Skeletal muscle tissue (tissue), 4 donors: ENCODE data around the gene ALAS1. TPM values are rescaled to one million over a fixed set of nuclear protein-coding genes. Genes with fewer than 3 reads are reported as not detected.
A peak's percentile ranks its signal among the peaks of the same experiment; 100 is the strongest.

Experiments
- H3K27ac ChIP-seq: one replicate; pipeline ENCODE4 v1.7.0; 2013; ENCODE audit warnings: mild to moderate bottlenecking, low read depth, low read length, inconsistent platforms
- H3K27me3 ChIP-seq, 3 donors: one replicate each; pipeline ENCODE4 v1.7.0; 2013; ENCODE audit warnings: low read length in 3 of 3; ENCODE audit not compliant: control insufficient read depth in 3 of 3, insufficient read depth in 3 of 3
- H3K36me3 ChIP-seq, 3 donors: one replicate each; pipeline ENCODE4 v1.7.0; 2013; ENCODE audit warnings: low read length in 3 of 3; ENCODE audit not compliant: control insufficient read depth in 3 of 3, insufficient read depth in 3 of 3
- H3K4me1 ChIP-seq, 3 donors: one replicate each; pipeline ENCODE4 v1.7.0; 2013; ENCODE audit warnings: low read length in 3 of 3, mild to moderate bottlenecking in 3 of 3; ENCODE audit not compliant: control insufficient read depth in 3 of 3, insufficient read depth in 3 of 3
- H3K4me3 ChIP-seq, 3 donors: one replicate each; pipeline ENCODE4 v1.7.0; 2013; ENCODE audit warnings: low read length in 3 of 3
- H3K9ac ChIP-seq, 3 donors: one replicate each; pipeline ENCODE4 v1.7.0; 2013; ENCODE audit warnings: low read length in 3 of 3, mild to moderate bottlenecking in 3 of 3, moderate library complexity in 2 of 3, low read depth in 1 of 3
- H3K9me3 ChIP-seq, 3 donors: one replicate each; pipeline ENCODE4 v1.7.0; 2013; ENCODE audit warnings: low read length in 3 of 3; ENCODE audit not compliant: control insufficient read depth in 3 of 3
- total RNA-seq: library from RNA; depleted of rRNA; stranded (reverse); fragments of >200 nt; gene quantifications from one replicate; pipeline ENCODE4 v1.2.3, GENCODE V29; 2014
- donor health status: Osteomylitis.

ALAS1 gene
- total RNA-seq, 1 donor from 2014 or later: 31.3 TPM

- no peak overlapping the region for H3K4me3 ChIP-seq
- H3K27ac ChIP-seq: no peak overlapping the region
- H3K36me3 ChIP-seq: peaks cover 80 to 91% (median 86%) of the 10 kb centered on the region in 3 donors
Observed at GRCh38 chr3:52210037-52210436, 12.1 kb downstream of the ALAS1 start.

DNA sequence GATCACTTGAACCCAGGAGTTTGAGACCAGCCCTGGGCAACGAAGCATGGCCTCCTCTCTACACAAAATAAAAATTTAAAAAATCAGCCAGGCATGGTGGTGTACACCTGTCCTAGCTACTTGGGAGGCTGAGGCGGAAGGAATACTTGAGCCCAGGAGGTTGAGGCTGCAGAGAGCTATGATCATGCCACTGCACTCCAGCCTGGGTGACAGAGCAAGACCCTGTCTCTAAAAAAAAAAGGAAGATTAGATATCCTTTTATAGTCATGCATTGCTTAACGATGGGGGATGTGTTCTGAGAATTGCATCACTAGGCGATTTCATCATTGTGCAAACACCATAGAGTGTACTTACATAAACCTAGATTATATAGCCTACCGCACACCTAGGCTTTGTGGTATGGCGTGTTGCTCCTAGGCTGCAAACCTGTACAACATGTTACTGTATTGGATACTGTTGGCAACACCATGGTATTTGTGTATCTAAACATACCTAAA, 12.6 kb downstream of the ALAS1 start:
- Histone ChIP-seq H3K4me1 (peaks cover 0 to 3% (median 0%) of the 10 kb centered on the region in 3 donors), H3K36me3 (peaks cover 82 to 91% (median 86%) of the 10 kb centered on the region in 3 donors), H3K9ac (no peak overlapping the region), H3K27ac (no peak overlapping the region), H3K4me3 (no peak overlapping the region), H3K9me3 (no peaks in the 10 kb centered on the region), H3K27me3 (no peaks in the 10 kb centered on the region)

More at GRCh38 chr3:52210037-52210436, 12.1 kb downstream of the ALAS1 start:
- Histone ChIP-seq H3K9ac (no peak overlapping the region), H3K27me3 (no peaks in the 10 kb centered on the region), H3K4me1 (no peaks in the 10 kb centered on the region), H3K9me3 (no peaks in the 10 kb centered on the region)

GRCh38 chr3:52211268-52211891, 13.4 kb downstream of the ALAS1 start:
- Histone ChIP-seq H3K9ac (no peak overlapping the region), H3K4me1 (peaks cover 2 to 9% (median 6%) of the 10 kb centered on the region in 3 donors), H3K4me3 (no peak overlapping the region), H3K27ac (no peak overlapping the region), H3K36me3 (peaks cover 79 to 84% (median 80%) of the 10 kb centered on the region in 3 donors), H3K27me3 (no peaks in the 10 kb centered on the region), H3K9me3 (no peaks in the 10 kb centered on the region)

- H3K36me3 ChIP-seq: peaks cover 69 to 71% (median 71%) of the 10 kb centered on the region in 3 donors
- H3K4me3 ChIP-seq: no peak overlapping the region
- peaks cover 15 to 22% (median 20%) of the 10 kb centered on the region in 3 donors for H3K4me1 ChIP-seq
- H3K9me3 ChIP-seq: no peaks in the 10 kb centered on the region
- H3K27ac ChIP-seq: no peak overlapping the region
- H3K9ac ChIP-seq: no peak overlapping the region
- H3K27me3 ChIP-seq: no peaks in the 10 kb centered on the region
Observed at GRCh38 chr3:52213005-52213404, 15.0 kb downstream of the ALAS1 start.

DNA sequence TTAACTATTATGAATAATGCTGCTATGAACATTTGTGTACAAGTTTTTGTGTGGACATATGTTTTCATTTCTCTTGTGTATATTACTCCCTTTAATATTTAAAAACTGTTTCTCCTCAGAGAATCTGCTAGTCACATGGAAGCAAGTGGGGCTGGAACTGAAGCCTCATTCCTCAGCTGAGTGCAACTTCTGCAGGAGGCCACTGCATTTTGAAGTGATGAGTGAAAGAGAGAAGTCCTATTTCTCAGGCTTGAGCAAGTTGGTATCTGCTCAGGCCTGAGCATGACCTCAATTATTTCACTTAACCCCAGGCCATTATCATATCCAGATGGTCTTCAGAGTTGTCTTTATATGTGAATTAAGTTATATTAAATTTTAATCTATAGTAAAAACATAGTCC, 15.9 kb downstream of the ALAS1 start:
- Histone ChIP-seq H3K9ac (no peak overlapping the region), H3K9me3 (no peaks in the 10 kb centered on the region), H3K36me3 (peaks cover 61 to 62% (median 62%) of the 10 kb centered on the region in 3 donors), H3K27me3 (no peaks in the 10 kb centered on the region), H3K4me3 (no peak overlapping the region), H3K4me1 (peaks cover 20 to 26% (median 25%) of the 10 kb centered on the region in 3 donors), H3K27ac (no peak overlapping the region)

DNA sequence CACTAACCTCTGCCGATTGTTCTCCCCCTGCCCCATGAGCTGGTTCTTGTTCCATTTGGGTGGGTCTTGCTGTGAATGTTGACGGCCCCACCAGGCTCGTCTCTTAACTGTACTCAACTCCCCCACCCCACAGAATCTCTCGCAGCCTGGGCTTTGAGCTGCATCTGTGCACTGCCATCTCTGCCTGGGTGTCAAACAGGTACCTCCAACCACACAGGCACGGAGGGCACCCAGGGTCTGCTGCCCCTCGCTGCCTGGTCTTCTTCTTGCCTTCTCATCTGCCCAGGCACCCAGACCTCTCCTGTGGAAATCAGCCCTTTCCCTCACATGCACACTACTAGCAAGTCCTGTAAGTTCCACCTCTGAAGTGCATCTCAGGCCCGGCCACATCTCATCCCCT, 17.4 kb downstream of the ALAS1 start:
- H3K27ac ChIP-seq: no peak overlapping the region
- peaks cover 49 to 51% (median 50%) of the 10 kb centered on the region in 3 donors for H3K36me3 ChIP-seq
- H3K4me1 ChIP-seq: peaks cover 20 to 30% (median 25%) of the 10 kb centered on the region in 3 donors
- H3K9me3 ChIP-seq: no peaks in the 10 kb centered on the region
- H3K9ac ChIP-seq: no peak overlapping the region
- no peaks in the 10 kb centered on the region for H3K27me3 ChIP-seq
- no peak overlapping the region for H3K4me3 ChIP-seq

- H3K27me3 ChIP-seq: no peaks in the 10 kb centered on the region
- H3K27ac ChIP-seq: peak overlapping the region; percentile 54
- H3K36me3 ChIP-seq: peaks cover 35 to 36% (median 36%) of the 10 kb centered on the region in 3 donors
- H3K4me1 ChIP-seq: peaks cover 33 to 40% (median 39%) of the 10 kb centered on the region in 3 donors
- no peaks in the 10 kb centered on the region for H3K9me3 ChIP-seq
- peak overlapping the region in 2 of 3 donors; percentile 22 to 57 for H3K9ac ChIP-seq
- peak overlapping the region in 2 of 3 donors; percentile 44 to 54 for H3K4me3 ChIP-seq
Observed at GRCh38 chr3:52216585-52217408, 18.8 kb downstream of the ALAS1 start.

GRCh38 chr3:52217409-52217805, 19.4 kb downstream of the ALAS1 start:
- Histone ChIP-seq H3K9ac (peak overlapping the region in 1 of 3 donors; percentile 57), H3K4me3 (peak overlapping the region in 1 of 3 donors; percentile 35), H3K9me3 (no peaks in the 10 kb centered on the region), H3K4me1 (peaks cover 39 to 44% (median 42%) of the 10 kb centered on the region in 3 donors), H3K27ac (peak overlapping the region; percentile 54), H3K36me3 (peaks cover 29 to 33% (median 30%) of the 10 kb centered on the region in 3 donors), H3K27me3 (no peaks in the 10 kb centered on the region)

DNA sequence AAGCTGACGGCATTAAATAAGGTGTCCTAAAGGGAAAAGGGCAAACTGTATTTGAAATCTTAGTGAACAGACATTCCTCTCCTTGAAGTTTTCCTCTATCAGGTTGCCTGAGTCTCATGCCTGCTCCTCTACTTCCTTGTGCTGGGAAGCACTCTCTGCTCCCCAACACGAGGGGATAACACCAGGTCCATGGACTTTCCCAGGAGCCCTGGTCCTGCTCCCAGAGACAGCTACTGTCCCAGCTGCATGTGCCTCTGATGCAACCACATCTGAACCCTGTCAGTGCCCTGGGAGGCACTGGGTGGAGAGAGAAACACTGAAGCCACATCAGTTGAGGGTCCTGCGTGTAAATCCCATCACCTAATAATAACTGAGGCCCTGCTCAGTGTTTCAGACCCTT, 20.1 kb downstream of the ALAS1 start:
- Histone ChIP-seq H3K4me3 (no peak overlapping the region), H3K36me3 (peaks cover 25 to 34% (median 26%) of the 10 kb centered on the region in 3 donors), H3K9me3 (no peaks in the 10 kb centered on the region), H3K27me3 (no peaks in the 10 kb centered on the region), H3K27ac (peak overlapping the region; percentile 54), H3K4me1 (peaks cover 42 to 44% (median 43%) of the 10 kb centered on the region in 3 donors), H3K9ac (peak overlapping the region in 1 of 3 donors; percentile 40)
